Prostate gland (tissue), 2 donors: Measurements from ENCODE around the gene RYR2.

Experiments used
- POLR2A ChIP-seq: fragments of 450-650 bp; IDR thresholded peaks from one replicate; pipeline ENCODE4 v1.6.1; 2016; ENCODE audit warnings: antibody characterized with exemption, mild to moderate bottlenecking
- POLR2AphosphoS5 ChIP-seq: sonication (generic); formaldehyde crosslinking; IDR thresholded peaks from one replicate; pipeline ENCODE4 v1.6.1; 2017; ENCODE audit warnings: antibody characterized with exemption
- TF ChIP-seq, protein P1 (sequence below), 4 experiments: fragments of 200-600 bp in 2 of 4; fragments of 450-650 bp in 2 of 4; sonication (generic) in 2 of 4; IDR thresholded peaks; 1 replicate in 3 of 4; 2 replicates in 1 of 4; pipeline ENCODE4 v1.5.1; 2016 to 2019; ENCODE audit warnings: antibody characterized with exemption in 4 of 4, mild to moderate bottlenecking in 2 of 4, moderate library complexity in 2 of 4

DNA sequence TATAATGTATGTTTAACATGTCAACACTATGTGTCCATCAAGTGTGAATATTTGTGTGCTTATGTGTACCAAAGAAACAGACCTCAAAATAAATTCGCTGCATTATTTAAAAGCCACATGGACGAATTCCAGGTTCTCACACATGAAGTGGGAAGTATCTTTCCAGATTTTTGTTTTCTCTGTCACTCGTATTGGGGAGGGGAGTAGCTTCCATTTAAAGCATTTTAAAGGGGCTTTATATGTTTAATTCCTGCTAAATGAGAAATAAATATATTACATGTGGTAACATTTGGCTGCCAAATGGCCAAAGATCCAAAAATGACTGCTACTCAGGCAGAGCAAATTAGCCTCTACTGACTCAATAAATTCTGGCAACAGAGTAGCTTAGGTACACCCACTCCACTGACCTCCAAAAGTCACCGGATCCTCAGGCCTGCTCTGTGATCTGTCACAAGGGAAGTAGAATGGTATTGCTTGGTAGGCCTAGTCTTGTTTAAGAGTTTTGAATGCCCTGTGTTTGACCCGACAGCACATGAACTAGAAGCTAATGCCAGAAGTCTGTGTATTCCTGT lies 670.7 kb downstream of the RYR2 start:
- TF ChIP-seq, protein P1, sequence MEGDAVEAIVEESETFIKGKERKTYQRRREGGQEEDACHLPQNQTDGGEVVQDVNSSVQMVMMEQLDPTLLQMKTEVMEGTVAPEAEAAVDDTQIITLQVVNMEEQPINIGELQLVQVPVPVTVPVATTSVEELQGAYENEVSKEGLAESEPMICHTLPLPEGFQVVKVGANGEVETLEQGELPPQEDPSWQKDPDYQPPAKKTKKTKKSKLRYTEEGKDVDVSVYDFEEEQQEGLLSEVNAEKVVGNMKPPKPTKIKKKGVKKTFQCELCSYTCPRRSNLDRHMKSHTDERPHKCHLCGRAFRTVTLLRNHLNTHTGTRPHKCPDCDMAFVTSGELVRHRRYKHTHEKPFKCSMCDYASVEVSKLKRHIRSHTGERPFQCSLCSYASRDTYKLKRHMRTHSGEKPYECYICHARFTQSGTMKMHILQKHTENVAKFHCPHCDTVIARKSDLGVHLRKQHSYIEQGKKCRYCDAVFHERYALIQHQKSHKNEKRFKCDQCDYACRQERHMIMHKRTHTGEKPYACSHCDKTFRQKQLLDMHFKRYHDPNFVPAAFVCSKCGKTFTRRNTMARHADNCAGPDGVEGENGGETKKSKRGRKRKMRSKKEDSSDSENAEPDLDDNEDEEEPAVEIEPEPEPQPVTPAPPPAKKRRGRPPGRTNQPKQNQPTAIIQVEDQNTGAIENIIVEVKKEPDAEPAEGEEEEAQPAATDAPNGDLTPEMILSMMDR (IDR thresholded peaks at IDR 0.05) = no peak
- TF ChIP-seq POLR2A (no peak), POLR2AphosphoS5 (no peak)
